ENCODE results near the gene ESYT1.
"Not testable (repeated sequence)": the region's sequence is repeated elsewhere in the genome, so short reads cannot be mapped to it uniquely, and the experiment has no call there.

The ESYT1 gene

GRCh38 chr12:56114084-56114483 is 14.0 kb upstream of the ESYT1 start:
- no peak for TF ChIP-seq CTCF (conservative IDR thresholded peaks at IDR 0.05; ENCODE audit: control insufficient read depth, insufficient read depth, low read depth, low read length)
- no peak overlapping the region for H3K4me3 ChIP-seq (ENCODE audit: control insufficient read depth, low read depth, low read length)
- DNase-seq (ENCODE audit: low read depth) = no peak

GRCh38 chr12:56115329-56115728 is 12.7 kb upstream of the ESYT1 start:
- peak; percentile 58 for DNase-seq (ENCODE audit: low read depth)

GRCh38 chr12:56116267-56117081 is 11.6 kb upstream of the ESYT1 start, which contains the start of gene RPL41:
Gene RPL41, plus strand, starts transcription at chr12:56116633.
- TF ChIP-seq CTCF (conservative IDR thresholded peaks at IDR 0.05; ENCODE audit: control insufficient read depth, insufficient read depth, low read depth, low read length) = no peak
- DNase-seq (ENCODE audit: low read depth) = peak; percentile 92
- H3K4me3 ChIP-seq (ENCODE audit: control insufficient read depth, low read depth, low read length) = peak within 1 kb of the TSS; percentile 69

More at GRCh38 chr12:56115329-56115728, 12.7 kb upstream of the ESYT1 start:
- no peak for TF ChIP-seq CTCF (conservative IDR thresholded peaks at IDR 0.05; ENCODE audit: control insufficient read depth, insufficient read depth, low read depth, low read length)
- peak overlapping the region; percentile 69 for H3K4me3 ChIP-seq (ENCODE audit: control insufficient read depth, low read depth, low read length)

- peak overlapping the region; percentile 86 for H3K4me3 ChIP-seq (ENCODE audit: control insufficient read depth, low read depth, low read length)
- DNase-seq (ENCODE audit: low read depth) = not testable (repeated sequence)
Observed at GRCh38 chr12:56117082-56117706, 10.9 kb upstream of the ESYT1 start.

- TF ChIP-seq CTCF (conservative IDR thresholded peaks at IDR 0.05; ENCODE audit: control insufficient read depth, insufficient read depth, low read depth, low read length) = peak; percentile 36
- H3K4me3 ChIP-seq (ENCODE audit: control insufficient read depth, low read depth, low read length) = peak within 1 kb of the TSS; percentile 86
- peak; percentile 100 for DNase-seq (ENCODE audit: low read depth)
Observed at GRCh38 chr12:56117778-56118687, 10.0 kb upstream of the ESYT1 start, which contains the start of gene ZC3H10. Gene ZC3H10, plus strand, starts transcription at chr12:56118266. Its CDS starts 2,297 bp downstream, at chr12:56120563.

GRCh38 chr12:56118688-56119357 is 9.2 kb upstream of the ESYT1 start:
- TF ChIP-seq CTCF (conservative IDR thresholded peaks at IDR 0.05; ENCODE audit: control insufficient read depth, insufficient read depth, low read depth, low read length) = no peak
- no peak for DNase-seq (ENCODE audit: low read depth)
- H3K4me3 ChIP-seq (ENCODE audit: control insufficient read depth, low read depth, low read length) = peak overlapping the region; percentile 86
